Gastrocnemius medialis (tissue), 4 donors: ENCODE results near the gene SLC39A8. TPM values are rescaled to one million over a fixed set of nuclear protein-coding genes. Genes with fewer than 3 reads are reported as not detected.

Experiments used
- ATAC-seq, 2 donors: fragments of 150-250 bp; one replicate each; pipeline ENCODE4 v1.9.1; 2016
- DNase-seq, 2 donors: peaks; one replicate each; pipeline ENCODE4 v3.0.0-alpha.2; 2019
- H3K27ac ChIP-seq, 4 donors: fragments of 200-600 bp; sonication (generic); 1 replicate in 1 of 4; 2 replicates in 3 of 4; pipeline ENCODE4 v1.5.1; 2016 to 2018; ENCODE audit warnings: mild to moderate bottlenecking in 2 of 4, moderate library complexity in 1 of 4
- H3K27me3 ChIP-seq, 3 donors: fragments of 200-600 bp; sonication (generic) in 2 of 3; 1 replicate in 1 of 3; 2 replicates in 2 of 3; pipeline versions ENCODE4 v1.5.1 to v1.6.0; 2016 to 2019; ENCODE audit warnings: mild to moderate bottlenecking in 1 of 3, moderate library complexity in 1 of 3
- H3K36me3 ChIP-seq, 2 donors: fragments of 200-600 bp; sonication (generic) in 1 of 2; one replicate each; pipeline ENCODE4 v1.5.1; 2017 to 2018
- H3K4me1 ChIP-seq, 2 donors: fragments of 200-600 bp; sonication (generic) in 1 of 2; one replicate each; pipeline ENCODE4 v1.5.1; 2016 to 2017; ENCODE audit warnings: mild to moderate bottlenecking in 2 of 2
- H3K4me3 ChIP-seq, 4 donors: fragments of 200-600 bp; sonication (generic) in 3 of 4; 1 replicate in 1 of 4; 2 replicates in 3 of 4; pipeline ENCODE4 v1.5.1; 2016 to 2019; ENCODE audit warnings: mild to moderate bottlenecking in 2 of 4
- H3K9me3 ChIP-seq, 3 donors: fragments of 200-600 bp; sonication (generic) in 2 of 3; 1 replicate in 1 of 3; 2 replicates in 2 of 3; pipeline ENCODE4 v1.5.1; 2016 to 2019
- CTCF ChIP-seq, 5 experiments: fragments of 450-650 bp in 3 of 5; fragments of 200-600 bp in 2 of 5; sonication (generic) in 2 of 5; IDR thresholded peaks in 4 of 5; conservative IDR thresholded peaks in 1 of 5; 1 replicate in 4 of 5; 2 replicates in 1 of 5; pipeline ENCODE4 v1.5.1; 2016 to 2019; ENCODE audit warnings: antibody characterized with exemption in 5 of 5, mild to moderate bottlenecking in 3 of 5, moderate library complexity in 3 of 5
- POLR2A ChIP-seq, 2 donors: fragments of 450-650 bp; IDR thresholded peaks; one replicate each; pipeline ENCODE4 v1.6.1; 2017; ENCODE audit warnings: antibody characterized with exemption in 2 of 2, mild to moderate bottlenecking in 2 of 2, moderate library complexity in 2 of 2
- in situ Hi-C, 4 donors: fragments of 200-750 bp; cut with MboI; loops; one replicate each; pipeline versions ENCODE4 v1.15.0 to v1.8.0; 2017; ENCODE audit warnings: low sequenced_read_pairs in 4 of 4
- intact Hi-C: fragments of 100-400 bp; cut with DNase I; formaldehyde crosslinking; loops from one replicate; pipeline ENCODE4 v1.15.1; 2023; ENCODE audit warnings: low total_unique reads
- total RNA-seq, 4 donors: library from RNA; depleted of rRNA; stranded (reverse); fragments of >200 nt; gene quantifications; one replicate each; pipeline versions ENCODE4 v1.1.0 to v1.2.3, GENCODE V29; 2016

Gene SLC39A8
- total RNA-seq, 4 donors from 2014 or later = 1.2 to 1.8 (median 1.7) TPM

GRCh38 chr4:102326951-102327350 lies 18.3 kb downstream of the SLC39A8 start:
- H3K27me3 ChIP-seq = no peaks in the 10 kb centered on the region
- no peak for ATAC-seq
- no peaks in the 10 kb centered on the region for H3K4me1 ChIP-seq
- H3K9me3 ChIP-seq = no peaks in the 10 kb centered on the region
- no peak for DNase-seq
- TF ChIP-seq POLR2A (IDR thresholded peaks at IDR 0.05) = no peak
- no peak for TF ChIP-seq CTCF (IDR thresholded peaks at IDR 0.05 in 4 of 5, conservative IDR thresholded peaks at IDR 0.05 in 1 of 5)
- H3K27ac ChIP-seq = no peak overlapping the region
- H3K4me3 ChIP-seq = no peak overlapping the region
- no peaks in the 10 kb centered on the region for H3K36me3 ChIP-seq
- in situ Hi-C loops = no loop called here
- intact Hi-C loops = no loop called here

- Histone ChIP-seq H3K27me3 (no peaks in the 10 kb centered on the region), H3K9me3 (no peaks in the 10 kb centered on the region), H3K36me3 (no peaks in the 10 kb centered on the region), H3K4me1 (no peaks in the 10 kb centered on the region), H3K4me3 (no peak overlapping the region), H3K27ac (no peak overlapping the region)
- intact Hi-C loops = no loop called here
- in situ Hi-C loops = no loop called here
- TF ChIP-seq POLR2A (IDR thresholded peaks at IDR 0.05) = no peak
- TF ChIP-seq CTCF (IDR thresholded peaks at IDR 0.05 in 4 of 5, conservative IDR thresholded peaks at IDR 0.05 in 1 of 5) = no peak
- ATAC-seq (no peak), DNase-seq (no peak)
Observed at GRCh38 chr4:102324730-102325129, 20.6 kb downstream of the SLC39A8 start.

DNA sequence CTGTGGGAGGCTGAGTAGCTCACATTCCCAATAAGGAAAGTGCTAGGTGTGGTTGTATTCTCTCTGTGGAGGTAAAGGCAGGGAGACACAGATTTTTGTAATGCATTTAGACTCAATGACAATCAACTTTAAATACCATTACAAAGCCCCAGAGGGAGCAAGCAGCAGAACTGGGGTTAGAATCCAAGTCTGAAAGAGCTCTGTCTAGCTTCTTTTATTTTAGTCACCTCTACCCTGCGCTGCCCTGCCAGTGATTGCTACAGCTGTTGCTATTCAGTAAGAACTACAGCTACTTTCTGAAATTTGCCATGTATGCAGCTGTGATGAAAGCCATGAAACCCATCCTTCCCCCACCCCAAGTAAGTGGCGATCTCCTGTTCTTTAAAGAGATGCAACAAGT lies 22.5 kb downstream of the SLC39A8 start:
- Histone ChIP-seq H3K4me3 (no peak overlapping the region), H3K4me1 (no peaks in the 10 kb centered on the region), H3K27ac (no peak overlapping the region), H3K36me3 (no peaks in the 10 kb centered on the region), H3K27me3 (no peaks in the 10 kb centered on the region), H3K9me3 (no peaks in the 10 kb centered on the region)
- intact Hi-C loops = no loop called here
- DNase-seq = no peak
- TF ChIP-seq CTCF (IDR thresholded peaks at IDR 0.05 in 4 of 5, conservative IDR thresholded peaks at IDR 0.05 in 1 of 5) (no peak), POLR2A (IDR thresholded peaks at IDR 0.05) (no peak)
- ATAC-seq = no peak
- in situ Hi-C loops = no loop called here

GRCh38 chr4:102321260-102321995 lies 23.9 kb downstream of the SLC39A8 start:
- no peak for ATAC-seq
- TF ChIP-seq POLR2A (IDR thresholded peaks at IDR 0.05) (no peak), CTCF (IDR thresholded peaks at IDR 0.05 in 4 of 5, conservative IDR thresholded peaks at IDR 0.05 in 1 of 5) (no peak)
- Histone ChIP-seq H3K36me3 (no peaks in the 10 kb centered on the region), H3K27me3 (no peaks in the 10 kb centered on the region), H3K27ac (no peak overlapping the region), H3K4me3 (no peak overlapping the region), H3K9me3 (no peaks in the 10 kb centered on the region), H3K4me1 (no peaks in the 10 kb centered on the region)
- no peak for DNase-seq
- in situ Hi-C loops (no loop called here), intact Hi-C loops (no loop called here)

DNA sequence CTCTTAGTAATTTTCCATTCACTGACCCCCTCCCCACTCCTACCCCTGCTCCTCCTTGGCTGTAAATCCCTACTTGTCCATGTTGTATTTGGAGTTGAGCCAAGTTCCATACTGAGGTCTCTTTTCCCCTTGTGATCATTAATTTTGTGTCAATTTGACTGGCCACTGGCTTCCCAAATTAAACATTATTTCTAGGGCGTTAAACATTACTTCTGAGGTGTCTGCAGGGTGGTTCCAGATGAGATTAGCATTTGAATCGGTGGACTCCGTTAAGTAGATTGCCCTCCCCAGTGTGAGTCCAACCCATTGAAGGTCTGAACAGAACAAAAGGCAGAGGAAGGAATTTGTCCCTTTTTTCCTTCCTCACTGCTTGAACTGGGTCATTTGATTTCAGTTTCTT lies 25.7 kb downstream of the SLC39A8 start:
- H3K9me3 ChIP-seq = no peaks in the 10 kb centered on the region
- in situ Hi-C loops = no loop called here
- H3K27me3 ChIP-seq = no peaks in the 10 kb centered on the region
- DNase-seq = no peak
- no peak for ATAC-seq
- no peak overlapping the region for H3K27ac ChIP-seq
- intact Hi-C loops = no loop called here
- no peak overlapping the region for H3K4me3 ChIP-seq
- TF ChIP-seq POLR2A (IDR thresholded peaks at IDR 0.05) (no peak), CTCF (IDR thresholded peaks at IDR 0.05 in 4 of 5, conservative IDR thresholded peaks at IDR 0.05 in 1 of 5) (no peak)
- H3K36me3 ChIP-seq = no peaks in the 10 kb centered on the region
- no peaks in the 10 kb centered on the region for H3K4me1 ChIP-seq
